WTC11 (cell line): ENCODE measurements around the gene KIAA1671.

Experiments used
- CBFB ChIP-seq: sonication (generic); formaldehyde crosslinking; IDR thresholded peaks from 2 replicates; pipeline ENCODE4 v1.8.1; 2022; ENCODE audit warnings: mild to moderate bottlenecking, low read depth, missing genetic modification reagents
- FOXJ3 ChIP-seq: sonication (generic); formaldehyde crosslinking; IDR thresholded peaks from 2 replicates; pipeline ENCODE4 v1.9.0; 2021; ENCODE audit warnings: missing genetic modification reagents, mild to moderate bottlenecking, borderline replicate concordance
- JUN ChIP-seq: sonication (generic); formaldehyde crosslinking; IDR thresholded peaks from 2 replicates; pipeline ENCODE4 v1.8.0; 2023; ENCODE audit warnings: mild to moderate bottlenecking, missing genetic modification reagents
- SP1 ChIP-seq: sonication (generic); formaldehyde crosslinking; conservative IDR thresholded peaks from 2 replicates; pipeline ENCODE4 v1.8.1; 2022; ENCODE audit warnings: missing genetic modification reagents
- TEAD4 ChIP-seq: sonication (generic); formaldehyde crosslinking; IDR thresholded peaks from 2 replicates; pipeline ENCODE4 v1.8.0; 2022; ENCODE audit warnings: mild to moderate bottlenecking, missing genetic modification reagents
- ZNF121 ChIP-seq: sonication (generic); formaldehyde crosslinking; IDR thresholded peaks from 2 replicates; pipeline ENCODE4 v1.8.0; 2023; ENCODE audit warnings: missing genetic modification reagents
- ZNF416 ChIP-seq: fragments of 250-450 bp; sonication (Bioruptor Pico); IDR thresholded peaks from 2 replicates; pipeline ENCODE4 v1.9.0; 2021; ENCODE audit warnings: mild to moderate bottlenecking, inconsistent platforms
- TF ChIP-seq, protein P1 (sequence below): sonication (generic); formaldehyde crosslinking; IDR thresholded peaks from 2 replicates; pipeline ENCODE4 v1.8.1; 2023; ENCODE audit warnings: mild to moderate bottlenecking, missing genetic modification reagents, moderate library complexity
- TF ChIP-seq, protein P2 (sequence below): sonication (generic); formaldehyde crosslinking; IDR thresholded peaks from 2 replicates; pipeline ENCODE4 v1.8.0; 2023; ENCODE audit warnings: missing genetic modification reagents
- TF ChIP-seq, protein P3 (sequence below): fragments of 200-600 bp; IDR thresholded peaks from 2 replicates; pipeline ENCODE4 v1.8.0; 2022; ENCODE audit warnings: antibody characterized with exemption
- TF ChIP-seq, protein P4 (sequence below): sonication (generic); formaldehyde crosslinking; IDR thresholded peaks from 2 replicates; pipeline ENCODE4 v1.8.0; 2022; ENCODE audit warnings: mild to moderate bottlenecking, missing genetic modification reagents

- TF ChIP-seq, protein P1, sequence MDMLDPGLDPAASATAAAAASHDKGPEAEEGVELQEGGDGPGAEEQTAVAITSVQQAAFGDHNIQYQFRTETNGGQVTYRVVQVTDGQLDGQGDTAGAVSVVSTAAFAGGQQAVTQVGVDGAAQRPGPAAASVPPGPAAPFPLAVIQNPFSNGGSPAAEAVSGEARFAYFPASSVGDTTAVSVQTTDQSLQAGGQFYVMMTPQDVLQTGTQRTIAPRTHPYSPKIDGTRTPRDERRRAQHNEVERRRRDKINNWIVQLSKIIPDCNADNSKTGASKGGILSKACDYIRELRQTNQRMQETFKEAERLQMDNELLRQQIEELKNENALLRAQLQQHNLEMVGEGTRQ (CRISPR knock-in tag): no peak
- TF ChIP-seq ZNF416 (no peak), FOXJ3 (no peak), SP1 (CRISPR knock-in tag) (no peak), JUN (CRISPR knock-in tag) (no peak), ZNF121 (no peak), TEAD4 (CRISPR knock-in tag) (no peak), CBFB (no peak)
- TF ChIP-seq, protein P2, sequence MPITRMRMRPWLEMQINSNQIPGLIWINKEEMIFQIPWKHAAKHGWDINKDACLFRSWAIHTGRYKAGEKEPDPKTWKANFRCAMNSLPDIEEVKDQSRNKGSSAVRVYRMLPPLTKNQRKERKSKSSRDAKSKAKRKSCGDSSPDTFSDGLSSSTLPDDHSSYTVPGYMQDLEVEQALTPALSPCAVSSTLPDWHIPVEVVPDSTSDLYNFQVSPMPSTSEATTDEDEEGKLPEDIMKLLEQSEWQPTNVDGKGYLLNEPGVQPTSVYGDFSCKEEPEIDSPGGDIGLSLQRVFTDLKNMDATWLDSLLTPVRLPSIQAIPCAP (CRISPR knock-in tag): no peak
- TF ChIP-seq, protein P3, sequence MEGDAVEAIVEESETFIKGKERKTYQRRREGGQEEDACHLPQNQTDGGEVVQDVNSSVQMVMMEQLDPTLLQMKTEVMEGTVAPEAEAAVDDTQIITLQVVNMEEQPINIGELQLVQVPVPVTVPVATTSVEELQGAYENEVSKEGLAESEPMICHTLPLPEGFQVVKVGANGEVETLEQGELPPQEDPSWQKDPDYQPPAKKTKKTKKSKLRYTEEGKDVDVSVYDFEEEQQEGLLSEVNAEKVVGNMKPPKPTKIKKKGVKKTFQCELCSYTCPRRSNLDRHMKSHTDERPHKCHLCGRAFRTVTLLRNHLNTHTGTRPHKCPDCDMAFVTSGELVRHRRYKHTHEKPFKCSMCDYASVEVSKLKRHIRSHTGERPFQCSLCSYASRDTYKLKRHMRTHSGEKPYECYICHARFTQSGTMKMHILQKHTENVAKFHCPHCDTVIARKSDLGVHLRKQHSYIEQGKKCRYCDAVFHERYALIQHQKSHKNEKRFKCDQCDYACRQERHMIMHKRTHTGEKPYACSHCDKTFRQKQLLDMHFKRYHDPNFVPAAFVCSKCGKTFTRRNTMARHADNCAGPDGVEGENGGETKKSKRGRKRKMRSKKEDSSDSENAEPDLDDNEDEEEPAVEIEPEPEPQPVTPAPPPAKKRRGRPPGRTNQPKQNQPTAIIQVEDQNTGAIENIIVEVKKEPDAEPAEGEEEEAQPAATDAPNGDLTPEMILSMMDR: no peak
- TF ChIP-seq, protein P4, sequence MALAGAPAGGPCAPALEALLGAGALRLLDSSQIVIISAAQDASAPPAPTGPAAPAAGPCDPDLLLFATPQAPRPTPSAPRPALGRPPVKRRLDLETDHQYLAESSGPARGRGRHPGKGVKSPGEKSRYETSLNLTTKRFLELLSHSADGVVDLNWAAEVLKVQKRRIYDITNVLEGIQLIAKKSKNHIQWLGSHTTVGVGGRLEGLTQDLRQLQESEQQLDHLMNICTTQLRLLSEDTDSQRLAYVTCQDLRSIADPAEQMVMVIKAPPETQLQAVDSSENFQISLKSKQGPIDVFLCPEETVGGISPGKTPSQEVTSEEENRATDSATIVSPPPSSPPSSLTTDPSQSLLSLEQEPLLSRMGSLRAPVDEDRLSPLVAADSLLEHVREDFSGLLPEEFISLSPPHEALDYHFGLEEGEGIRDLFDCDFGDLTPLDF: no peak
Measured at GRCh38 chr22:25096638-25097405, 144.3 kb downstream of the KIAA1671 start.
